HepG2 (cell line): ENCODE data around the gene SMIM29. TPM values are rescaled to one million over a fixed set of nuclear protein-coding genes. Genes with fewer than 3 reads are reported as not detected.
A peak's percentile ranks its signal among the peaks of the same experiment; 100 is the strongest.
"Not testable (repeated sequence)": the region's sequence is repeated elsewhere in the genome, so short reads cannot be mapped to it uniquely, and the experiment has no call there.

Source experiments
- ATAC-seq: fragments of 200-7000 bp; cut with Tn5 transposase; 3 replicates; pipeline ENCODE4 v1.9.1; 2020; ENCODE audit warnings: mild to moderate bottlenecking, moderate library complexity
- BruUV-seq: library from RNA; stranded (reverse); fragments of 400-500 nt; replicated peaks from 2 replicates; lab custom pipeline; 2021; lab: Mats Ljungman, UMichigan
- CTCF ChIA-PET: fragments of 300-600 bp; formaldehyde crosslinking; extraction: SDS; loops from one replicate; lab custom pipeline; 2021; ENCODE audit warnings: low total read pairs, inconsistent platforms, low intra/inter-chr PET ratio; lab: Yijun Ruan, JAX
- POLR2A ChIA-PET: fragments of 350-600 bp; sonication (Branson Sonifier 250); formaldehyde crosslinking; loops from one replicate; lab custom pipeline; 2020; ENCODE audit warnings: antibody characterized with exemption, inconsistent platforms; lab: Yijun Ruan, JAX
- DNase-seq: peaks from one replicate; pipeline ENCODE4 v3.0.0-alpha.2; 2015; ENCODE audit warnings: low spot score
- FAIRE-seq: peaks from 3 replicates; lab custom pipeline; 2011; peaks lifted over from hg19 to GRCh38; lab: Jason Lieb, UNC
- H2AFZ ChIP-seq: one replicate; pipeline ENCODE4 v1.6.1; 2011; ENCODE audit warnings: low read length, inconsistent platforms
- H3K27ac ChIP-seq: fragments of 300-600 bp; 3 replicates; pipeline ENCODE4 v1.8.0; 2011; ENCODE audit warnings: mixed run types, mild to moderate bottlenecking, mixed read lengths, low read length, inconsistent platforms; ENCODE audit not compliant: insufficient read depth; ENCODE audit errors: extremely low read length
- H3K27me3 ChIP-seq, 2 experiments: fragments of 200-600 bp in 1 of 2; 2 replicates in 1 of 2; 3 replicates in 1 of 2; pipeline versions ENCODE4 v1.6.0 to v1.8.0; 2011; ENCODE audit warnings: low read length in 2 of 2, mild to moderate bottlenecking in 2 of 2, moderate library complexity in 2 of 2, inconsistent platforms in 1 of 2; ENCODE audit not compliant: insufficient read depth in 2 of 2, control insufficient read depth in 1 of 2
- H3K36me3 ChIP-seq, 2 experiments: fragments of 200-600 bp in 1 of 2; replicated peaks in 1 of 2; 2 replicates in 1 of 2; 3 replicates in 1 of 2; pipeline versions ENCODE4 v1.5.1 to v1.8.0; 2011; ENCODE audit warnings: low read length in 2 of 2, inconsistent platforms in 1 of 2; ENCODE audit not compliant: insufficient read depth in 2 of 2, control insufficient read depth in 1 of 2
- H3K4me1 ChIP-seq: 2 replicates; pipeline ENCODE4 v1.5.1; 2012; ENCODE audit warnings: low read length, inconsistent platforms; ENCODE audit not compliant: insufficient read depth
- H3K4me2 ChIP-seq: 2 replicates; pipeline ENCODE4 v1.6.0; 2011; ENCODE audit warnings: low read depth, low read length, inconsistent platforms
- H3K4me3 ChIP-seq, 3 experiments: fragments of 200-600 bp in 1 of 3; sonication (generic), shearing (Covaris generic) in 1 of 3; replicated peaks in 1 of 3; 2 replicates each; pipeline ENCODE4 v1.5.1; 2011 to 2016; ENCODE audit warnings: low read length in 3 of 3, inconsistent platforms in 2 of 3, low read depth in 2 of 3, mild to moderate bottlenecking in 2 of 3, control low read depth in 1 of 3, mixed read lengths in 1 of 3; ENCODE audit not compliant: insufficient read depth in 1 of 3
- H3K79me2 ChIP-seq: one replicate; pipeline ENCODE4 v1.6.1; 2011; ENCODE audit warnings: low read length, inconsistent platforms; ENCODE audit not compliant: insufficient read depth
- H3K9ac ChIP-seq: 2 replicates; pipeline ENCODE4 v1.6.0; 2011; ENCODE audit warnings: mild to moderate bottlenecking, low read depth, low read length, inconsistent platforms; ENCODE audit not compliant: insufficient read depth
- H3K9me3 ChIP-seq: 2 replicates; pipeline ENCODE4 v1.5.1; 2012; ENCODE audit warnings: mild to moderate bottlenecking, low read length
- H4K20me1 ChIP-seq: 2 replicates; pipeline ENCODE4 v1.6.0; 2011; ENCODE audit warnings: inconsistent platforms, mild to moderate bottlenecking, low read length, moderate library complexity; ENCODE audit not compliant: insufficient read depth
- NFYB ChIP-seq: sonication (generic); formaldehyde crosslinking; IDR thresholded peaks from 2 replicates; pipeline ENCODE4 v1.4.0; 2020; ENCODE audit warnings: missing genetic modification reagents
- NFYC ChIP-seq: IDR thresholded peaks from 2 replicates; pipeline ENCODE4 v1.6.1; 2016; ENCODE audit warnings: missing genetic modification reagents, missing compliant biosample characterization
- WGBS: methylation state at CpG from one replicate; pipeline ENCODE4 v1.1.6; 2017; ENCODE audit warnings: low lambda C conversion rate; 5-methylcytosine and 5-hydroxymethylcytosine counted together
- in situ Hi-C: cut with HindIII; loops from 2 replicates; pipeline ENCODE4 v1.10.0; 2017; ENCODE audit warnings: low pct_unique_long_range_greater_than_20kb; ENCODE audit not compliant: extremely low pct_ligation_motif_present
- intact Hi-C: fragments of 100-400 bp; cut with micrococcal nuclease; formaldehyde crosslinking; loops from one replicate; pipeline ENCODE4 v1.10.0; 2022; ENCODE audit not compliant: unreplicated experiment
- polyA plus RNA-seq, 8 experiments: library from polyadenylated mRNA; depleted of rRNA in 3 of 8; stranded (reverse) in 7 of 8; unstranded in 1 of 8; fragments of >200 nt; fragmentation: Illumina TruSeq in 4 of 8; extraction: Trizol in 4 of 8; gene quantifications; 2 replicates each; pipeline versions ENCODE4 v1.2.1 to v1.2.3, GENCODE V29; 2011 to 2016; ENCODE audit warnings: low read depth in 4 of 8, missing spikeins in 1 of 8, mixed read lengths in 1 of 8; ENCODE audit not compliant: insufficient read depth in 1 of 8
- total RNA-seq, 5 experiments: library from RNA; depleted of rRNA; stranded (reverse); fragments of >200 nt; fragmentation: Illumina TruSeq; extraction: Trizol; gene quantifications; 2 replicates each; pipeline ENCODE4 v1.2.3, GENCODE V29; 2016; ENCODE audit warnings: low read depth in 1 of 5

Gene SMIM29
- total and polyA plus RNA-seq, 2 of the 13 experiments (the other 11 are each of a cell fraction or from before 2014, with no cell fraction given): 8.8 to 15.3 TPM

- H3K9me3 ChIP-seq, CTCF ChIA-PET, H2AFZ ChIP-seq, FAIRE-seq, DNase-seq, H4K20me1 ChIP-seq, H3K4me2 ChIP-seq, H3K36me3 ChIP-seq, in situ Hi-C loops, H3K79me2 ChIP-seq, intact Hi-C loops, H3K27ac ChIP-seq, H3K4me3 ChIP-seq, H3K27me3 ChIP-seq, POLR2A ChIA-PET, H3K9ac ChIP-seq, ATAC-seq: not testable (repeated sequence)
- peaks cover 32% of the 10 kb centered on the region for H3K4me1 ChIP-seq
- TF ChIP-seq NFYC (CRISPR knock-in tag) (0 out of 2 replicates have a peak, but pooled peaks have one; percentile 16), NFYB (CRISPR knock-in tag) (peak; percentile 42)
- WGBS: 62% methylated on average over 17 of the region's 17 CpGs
- TSS peak; percentile 91 for BruUV-seq
Measured at GRCh38 chr6:34269658-34270341, 21.0 kb upstream of the SMIM29 start.

GRCh38 chr6:34269132-34269531, 20.3 kb upstream of the SMIM29 start:
- CTCF ChIA-PET, FAIRE-seq, in situ Hi-C loops, intact Hi-C loops, BruUV-seq, POLR2A ChIA-PET, H3K4me2 ChIP-seq, H3K79me2 ChIP-seq, H3K27me3 ChIP-seq, ATAC-seq, H3K4me3 ChIP-seq, DNase-seq, H3K9me3 ChIP-seq, H3K36me3 ChIP-seq, H2AFZ ChIP-seq, H3K27ac ChIP-seq, H4K20me1 ChIP-seq, H3K9ac ChIP-seq: not testable (repeated sequence)
- H3K4me1 ChIP-seq: peaks cover 26% of the 10 kb centered on the region
- WGBS: no CpG with 5 or more reads among the region's 25 CpGs
